ENCODE results near the gene DNAH11. TPM values are rescaled to one million over a fixed set of nuclear protein-coding genes. Genes with fewer than 3 reads are reported as not detected.

The DNAH11 gene
- polyA plus RNA-seq, 4 donors, result 0.24 to 0.33 TPM; not detected in 2

- no peak overlapping the region for H3K27ac ChIP-seq (ENCODE audit: low read depth in 1 of 3, low read length in 2 of 3)
- FAIRE-seq (no peak), DNase-seq (no peak)
- peaks cover 0 to 3% (median 0%) of the 10 kb centered on the region in 3 donors for H3K27me3 ChIP-seq (ENCODE audit: control insufficient read depth in 3 of 3, insufficient read depth in 3 of 3, low read length in 3 of 3)
- no peaks in the 10 kb centered on the region for H3K36me3 ChIP-seq (ENCODE audit: control insufficient read depth in 3 of 3, insufficient read depth in 2 of 3, low read depth in 1 of 3, low read length in 3 of 3)
- no peaks in the 10 kb centered on the region for H3K9me3 ChIP-seq (ENCODE audit: control insufficient read depth in 2 of 2, insufficient read depth in 1 of 2, low read depth in 1 of 2, low read length in 1 of 2)
- WGBS, 3 donors, result 49 to 62% (median 51%) methylated on average over 4 of the region's 4 CpGs
- no peaks in the 10 kb centered on the region for H3K4me1 ChIP-seq (ENCODE audit: control insufficient read depth in 3 of 3, insufficient read depth in 2 of 3, low read depth in 1 of 3, low read length in 2 of 3)
- no peak overlapping the region for H3K4me3 ChIP-seq (ENCODE audit: low read depth in 1 of 3, low read length in 3 of 3)
Observed at GRCh38 chr7:21642422-21642821, 99.6 kb downstream of the DNAH11 start.

GRCh38 chr7:21651697-21652096 is 108.9 kb downstream of the DNAH11 start:
- H3K9me3 ChIP-seq (ENCODE audit: control insufficient read depth in 2 of 2, insufficient read depth in 1 of 2, low read depth in 1 of 2, low read length in 1 of 2), result no peaks in the 10 kb centered on the region
- no peaks in the 10 kb centered on the region for H3K36me3 ChIP-seq (ENCODE audit: control insufficient read depth in 3 of 3, insufficient read depth in 2 of 3, low read depth in 1 of 3, low read length in 3 of 3)
- no peaks in the 10 kb centered on the region for H3K4me1 ChIP-seq (ENCODE audit: control insufficient read depth in 3 of 3, insufficient read depth in 2 of 3, low read depth in 1 of 3, low read length in 2 of 3)
- no peaks in the 10 kb centered on the region for H3K27me3 ChIP-seq (ENCODE audit: control insufficient read depth in 3 of 3, insufficient read depth in 3 of 3, low read length in 3 of 3)
- FAIRE-seq (no peak), DNase-seq (no peak)
- 33 to 44% (median 41%) methylated on average over 1 of the region's 1 CpG for WGBS, 3 donors
- H3K27ac ChIP-seq (ENCODE audit: low read depth in 1 of 3, low read length in 2 of 3), result no peak overlapping the region
- H3K4me3 ChIP-seq (ENCODE audit: low read depth in 1 of 3, low read length in 3 of 3), result no peak overlapping the region

- Histone ChIP-seq H3K4me1 (ENCODE audit: control insufficient read depth in 3 of 3, insufficient read depth in 2 of 3, low read depth in 1 of 3, low read length in 2 of 3) (no peaks in the 10 kb centered on the region), H3K27ac (ENCODE audit: low read depth in 1 of 3, low read length in 2 of 3) (no peak overlapping the region), H3K27me3 (ENCODE audit: control insufficient read depth in 3 of 3, insufficient read depth in 3 of 3, low read length in 3 of 3) (no peaks in the 10 kb centered on the region), H3K9me3 (ENCODE audit: control insufficient read depth in 2 of 2, insufficient read depth in 1 of 2, low read depth in 1 of 2, low read length in 1 of 2) (no peaks in the 10 kb centered on the region), H3K4me3 (ENCODE audit: low read depth in 1 of 3, low read length in 3 of 3) (no peak overlapping the region), H3K36me3 (ENCODE audit: control insufficient read depth in 3 of 3, insufficient read depth in 2 of 3, low read depth in 1 of 3, low read length in 3 of 3) (no peaks in the 10 kb centered on the region)
- 91 to 94% (median 92%) methylated on average over 4 of the region's 4 CpGs for WGBS, 3 donors
- FAIRE-seq (no peak), DNase-seq (no peak)
Observed at GRCh38 chr7:21653623-21654022, 110.8 kb downstream of the DNAH11 start.

- Histone ChIP-seq H3K4me3 (ENCODE audit: low read depth in 1 of 3, low read length in 3 of 3) (no peak overlapping the region), H3K27ac (ENCODE audit: low read depth in 1 of 3, low read length in 2 of 3) (no peak overlapping the region), H3K4me1 (ENCODE audit: control insufficient read depth in 3 of 3, insufficient read depth in 2 of 3, low read depth in 1 of 3, low read length in 2 of 3) (no peaks in the 10 kb centered on the region), H3K27me3 (ENCODE audit: control insufficient read depth in 3 of 3, insufficient read depth in 3 of 3, low read length in 3 of 3) (no peaks in the 10 kb centered on the region), H3K9me3 (ENCODE audit: control insufficient read depth in 2 of 2, insufficient read depth in 1 of 2, low read depth in 1 of 2, low read length in 1 of 2) (no peaks in the 10 kb centered on the region), H3K36me3 (ENCODE audit: control insufficient read depth in 3 of 3, insufficient read depth in 2 of 3, low read depth in 1 of 3, low read length in 3 of 3) (no peaks in the 10 kb centered on the region)
- DNase-seq (no peak), FAIRE-seq (no peak)
- WGBS, 3 donors, result 79 to 83% (median 82%) methylated on average over 5 of the region's 5 CpGs
Observed at GRCh38 chr7:21656081-21656480, 113.2 kb downstream of the DNAH11 start.

- H3K9me3 ChIP-seq (ENCODE audit: control insufficient read depth in 2 of 2, insufficient read depth in 1 of 2, low read depth in 1 of 2, low read length in 1 of 2), result peaks cover 0 to 2% of the 10 kb centered on the region in 2 donors
- FAIRE-seq, result no peak
- H3K4me3 ChIP-seq (ENCODE audit: low read depth in 1 of 3, low read length in 3 of 3), result no peak overlapping the region
- no peak for DNase-seq
- no peaks in the 10 kb centered on the region for H3K36me3 ChIP-seq (ENCODE audit: control insufficient read depth in 3 of 3, insufficient read depth in 2 of 3, low read depth in 1 of 3, low read length in 3 of 3)
- 79 to 93% (median 90%) methylated on average over 2 of the region's 2 CpGs for WGBS, 3 donors
- no peaks in the 10 kb centered on the region for H3K27me3 ChIP-seq (ENCODE audit: control insufficient read depth in 3 of 3, insufficient read depth in 3 of 3, low read length in 3 of 3)
- H3K4me1 ChIP-seq (ENCODE audit: control insufficient read depth in 3 of 3, insufficient read depth in 2 of 3, low read depth in 1 of 3, low read length in 2 of 3), result no peaks in the 10 kb centered on the region
- H3K27ac ChIP-seq (ENCODE audit: low read depth in 1 of 3, low read length in 2 of 3), result no peak overlapping the region
Observed at GRCh38 chr7:21656796-21657195, 114.0 kb downstream of the DNAH11 start.

- Histone ChIP-seq H3K27ac (ENCODE audit: low read depth in 1 of 3, low read length in 2 of 3) (no peak overlapping the region), H3K4me1 (ENCODE audit: control insufficient read depth in 3 of 3, insufficient read depth in 2 of 3, low read depth in 1 of 3, low read length in 2 of 3) (no peaks in the 10 kb centered on the region), H3K9me3 (ENCODE audit: control insufficient read depth in 2 of 2, insufficient read depth in 1 of 2, low read depth in 1 of 2, low read length in 1 of 2) (no peaks in the 10 kb centered on the region), H3K4me3 (ENCODE audit: low read depth in 1 of 3, low read length in 3 of 3) (no peak overlapping the region), H3K27me3 (ENCODE audit: control insufficient read depth in 3 of 3, insufficient read depth in 3 of 3, low read length in 3 of 3) (no peaks in the 10 kb centered on the region), H3K36me3 (ENCODE audit: control insufficient read depth in 3 of 3, insufficient read depth in 2 of 3, low read depth in 1 of 3, low read length in 3 of 3) (no peaks in the 10 kb centered on the region)
- WGBS, 3 donors, result 80 to 88% (median 87%) methylated on average over 3 of the region's 3 CpGs
- no peak for FAIRE-seq
- DNase-seq, result no peak
Observed at GRCh38 chr7:21670496-21670895, 127.7 kb downstream of the DNAH11 start.

- WGBS, 3 donors, result 49 to 58% (median 51%) methylated on average over 3 of the region's 3 CpGs
- FAIRE-seq, result no peak
Observed at GRCh38 chr7:21671859-21672258, 129.0 kb downstream of the DNAH11 start.

GRCh38 chr7:21675255-21675654 is 132.4 kb downstream of the DNAH11 start:
- FAIRE-seq, result no peak
- Histone ChIP-seq H3K9me3 (ENCODE audit: control insufficient read depth in 2 of 2, insufficient read depth in 1 of 2, low read depth in 1 of 2, low read length in 1 of 2) (no peaks in the 10 kb centered on the region), H3K27ac (ENCODE audit: low read depth in 1 of 3, low read length in 2 of 3) (no peak overlapping the region), H3K4me3 (ENCODE audit: low read depth in 1 of 3, low read length in 3 of 3) (no peak overlapping the region), H3K27me3 (ENCODE audit: control insufficient read depth in 3 of 3, insufficient read depth in 3 of 3, low read length in 3 of 3) (no peaks in the 10 kb centered on the region), H3K36me3 (ENCODE audit: control insufficient read depth in 3 of 3, insufficient read depth in 2 of 3, low read depth in 1 of 3, low read length in 3 of 3) (no peaks in the 10 kb centered on the region), H3K4me1 (ENCODE audit: control insufficient read depth in 3 of 3, insufficient read depth in 2 of 3, low read depth in 1 of 3, low read length in 2 of 3) (no peaks in the 10 kb centered on the region)
- DNase-seq, result no peak
- WGBS, 3 donors, result 59 to 64% (median 64%) methylated on average over 3 of the region's 3 CpGs

More at GRCh38 chr7:21671859-21672258, 129.0 kb downstream of the DNAH11 start:
- H3K9me3 ChIP-seq (ENCODE audit: control insufficient read depth in 2 of 2, insufficient read depth in 1 of 2, low read depth in 1 of 2, low read length in 1 of 2), result no peaks in the 10 kb centered on the region
- H3K36me3 ChIP-seq (ENCODE audit: control insufficient read depth in 3 of 3, insufficient read depth in 2 of 3, low read depth in 1 of 3, low read length in 3 of 3), result no peaks in the 10 kb centered on the region
- no peak for DNase-seq
- no peaks in the 10 kb centered on the region for H3K4me1 ChIP-seq (ENCODE audit: control insufficient read depth in 3 of 3, insufficient read depth in 2 of 3, low read depth in 1 of 3, low read length in 2 of 3)
- H3K4me3 ChIP-seq (ENCODE audit: low read depth in 1 of 3, low read length in 3 of 3), result no peak overlapping the region
- no peak overlapping the region for H3K27ac ChIP-seq (ENCODE audit: low read depth in 1 of 3, low read length in 2 of 3)
- no peaks in the 10 kb centered on the region for H3K27me3 ChIP-seq (ENCODE audit: control insufficient read depth in 3 of 3, insufficient read depth in 3 of 3, low read length in 3 of 3)

GRCh38 chr7:21690705-21691104 is 147.9 kb downstream of the DNAH11 start:
- WGBS, 3 donors, result 58 to 68% (median 64%) methylated on average over 5 of the region's 5 CpGs
- no peaks in the 10 kb centered on the region for H3K9me3 ChIP-seq (ENCODE audit: control insufficient read depth in 2 of 2, insufficient read depth in 1 of 2, low read depth in 1 of 2, low read length in 1 of 2)
- no peak for DNase-seq
- no peak for FAIRE-seq
- no peak overlapping the region for H3K27ac ChIP-seq (ENCODE audit: low read depth in 1 of 3, low read length in 2 of 3)
- no peaks in the 10 kb centered on the region for H3K27me3 ChIP-seq (ENCODE audit: control insufficient read depth in 3 of 3, insufficient read depth in 3 of 3, low read length in 3 of 3)
- H3K4me1 ChIP-seq (ENCODE audit: control insufficient read depth in 3 of 3, insufficient read depth in 2 of 3, low read depth in 1 of 3, low read length in 2 of 3), result no peaks in the 10 kb centered on the region
- no peak overlapping the region for H3K4me3 ChIP-seq (ENCODE audit: low read depth in 1 of 3, low read length in 3 of 3)
- H3K36me3 ChIP-seq (ENCODE audit: control insufficient read depth in 3 of 3, insufficient read depth in 2 of 3, low read depth in 1 of 3, low read length in 3 of 3), result no peaks in the 10 kb centered on the region
